Measurements from ENCODE around the gene CAPN3.

CAPN3 gene

DNA sequence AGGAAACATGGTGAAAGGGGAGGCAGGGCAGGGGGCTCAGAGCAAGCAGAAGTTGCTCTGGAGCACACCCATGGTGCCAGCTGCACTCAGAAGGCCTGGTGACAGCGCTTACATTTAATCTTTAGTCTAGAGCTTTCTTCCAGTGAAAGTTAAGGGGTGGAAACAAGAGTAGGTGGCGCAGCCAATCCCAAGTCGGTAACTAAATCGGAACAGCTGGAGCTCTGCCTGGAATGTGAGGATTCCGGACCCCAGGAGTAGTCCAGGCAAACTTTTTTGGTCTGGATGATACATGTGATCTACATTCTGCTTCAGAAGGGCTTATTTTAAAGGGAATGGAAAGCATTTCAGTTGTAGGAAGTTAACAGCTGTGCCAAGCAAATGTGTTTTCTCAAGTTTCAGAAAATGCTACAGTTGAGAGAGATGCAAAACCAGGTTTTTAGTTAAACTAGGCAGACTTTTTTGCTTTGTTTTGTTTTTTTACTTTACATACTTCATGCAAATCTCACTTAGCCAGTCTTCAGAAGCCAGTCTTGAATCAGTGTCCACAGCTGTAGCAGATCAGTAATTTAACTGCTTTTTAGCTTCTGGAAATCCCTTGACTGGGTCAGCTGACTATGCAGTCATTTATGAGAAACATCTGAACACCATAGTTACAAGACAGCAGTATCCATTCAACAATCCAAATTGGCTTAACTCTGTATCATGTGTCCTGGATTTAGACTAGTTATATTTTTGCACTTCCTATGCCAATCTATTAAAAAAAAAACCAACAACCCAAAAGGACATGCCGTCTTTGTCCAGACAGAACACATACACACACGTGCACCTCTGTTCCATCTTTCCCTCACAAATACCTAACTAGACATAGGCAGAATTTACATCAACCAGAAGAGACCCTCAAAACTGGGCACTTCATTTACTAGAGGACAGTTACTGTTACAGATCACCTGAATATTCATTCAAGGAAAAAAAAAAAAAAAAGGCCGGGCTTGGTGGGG, 98.4 kb downstream of the CAPN3 start:
- DNase-seq = peak; percentile 42 to 78

DNA sequence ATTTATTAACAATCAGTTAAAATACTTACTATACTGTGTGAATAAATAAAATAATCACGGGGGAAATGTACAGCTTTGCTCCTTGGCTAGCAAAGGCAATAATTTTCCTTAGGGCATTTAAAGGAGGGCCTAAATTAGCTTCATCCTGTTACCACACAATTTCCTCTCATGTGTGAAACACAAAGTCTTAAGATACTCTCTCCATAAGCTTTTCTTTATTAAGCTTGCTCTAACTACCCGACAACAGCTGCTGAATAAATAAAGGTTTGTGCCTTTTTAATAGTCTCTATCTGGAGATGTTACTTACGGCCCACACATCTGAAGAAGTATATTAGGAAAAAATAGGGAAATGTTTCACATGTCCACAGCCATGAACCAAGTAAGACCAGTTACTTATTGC, 102.0 kb downstream of the CAPN3 start:
- DNase-seq = no peak

All from inflammatory macrophage treated with lipopolysaccharide for 1 hour (primary cell).